Measurements from ENCODE around the gene ZNF470.

ZNF470 gene

DNA sequence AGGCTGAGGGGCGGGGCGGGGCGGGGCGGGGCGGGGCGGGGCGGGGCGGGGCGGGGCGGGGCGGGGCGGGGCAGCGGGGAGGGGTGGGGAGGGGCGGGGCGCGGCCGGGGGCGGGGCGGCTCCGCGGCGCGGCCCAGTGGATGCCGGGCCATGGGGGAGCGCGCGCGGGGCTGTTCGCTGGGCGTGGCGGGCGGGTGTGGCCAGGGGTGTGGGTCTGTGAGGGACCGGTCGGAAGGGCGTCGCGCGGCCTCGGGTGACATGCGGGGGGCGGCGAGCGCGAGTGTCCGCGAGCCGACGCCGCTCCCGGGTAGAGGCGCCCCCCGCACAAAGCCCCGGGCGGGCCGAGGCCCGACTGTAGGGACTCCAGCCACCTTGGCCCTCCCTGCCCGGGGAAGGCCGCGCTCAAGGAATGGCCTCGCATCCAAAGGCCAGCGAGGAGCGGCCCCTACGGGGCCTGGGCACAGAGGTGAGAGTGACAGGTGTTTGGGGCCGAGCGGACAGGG, 28.5 kb upstream of the ZNF470 start, which contains the start of gene ZFP28:
Gene ZFP28, plus strand, starts transcription at position 188 of the 503 bp plus-strand sequence. Its CDS starts 71 bp downstream, at position 259.
- Histone ChIP-seq H2AFZ (ENCODE audit: low read depth, low read length) (no peak within 1 kb of the TSS), H3K4me3 (ENCODE audit: low read length) (no peak within 1 kb of the TSS), H3K27ac (ENCODE audit: low read length) (no peak within 1 kb of the TSS), H3K9ac (ENCODE audit: low read length) (no peak within 1 kb of the TSS), H3K36me3 (replicated peaks; ENCODE audit: low read depth, low read length) (no peaks in the 10 kb centered on the region), H3K9me3 (ENCODE audit: insufficient read depth, low read length) (peaks cover 4% of the 10 kb centered on the region), H3K79me2 (ENCODE audit: low read length) (no peaks in the 10 kb centered on the region), H3K27me3 (ENCODE audit: low read depth, low read length) (no peaks in the 10 kb centered on the region), H4K20me1 (ENCODE audit: insufficient read depth, low read length) (no peaks in the 10 kb centered on the region), H3K4me1 (ENCODE audit: low read length) (no peaks in the 10 kb centered on the region), H3K4me2 (ENCODE audit: low read length) (no peak within 1 kb of the TSS)
- TF ChIP-seq EZH2phosphoT487 (IDR thresholded peaks at IDR 0.05; ENCODE audit: low read depth) (no peak), CTCF (IDR thresholded peaks at IDR 0.05; ENCODE audit: low read depth, low read length) (no peak)

- H3K9ac ChIP-seq (ENCODE audit: low read length): no peak overlapping the region
- TF ChIP-seq EZH2phosphoT487 (IDR thresholded peaks at IDR 0.05; ENCODE audit: low read depth): no peak
- TF ChIP-seq CTCF (IDR thresholded peaks at IDR 0.05; ENCODE audit: low read depth, low read length): no peak
- H3K36me3 ChIP-seq (replicated peaks; ENCODE audit: low read depth, low read length): no peaks in the 10 kb centered on the region
- H3K4me2 ChIP-seq (ENCODE audit: low read length): no peak overlapping the region
- no peaks in the 10 kb centered on the region for H3K27me3 ChIP-seq (ENCODE audit: low read depth, low read length)
- H3K4me1 ChIP-seq (ENCODE audit: low read length): no peaks in the 10 kb centered on the region
- H3K9me3 ChIP-seq (ENCODE audit: insufficient read depth, low read length): peaks cover 14% of the 10 kb centered on the region; the same call in 1 of the 2 replicates
- H3K4me3 ChIP-seq (ENCODE audit: low read length): no peak overlapping the region
- no peak overlapping the region for H3K27ac ChIP-seq (ENCODE audit: low read length)
- H4K20me1 ChIP-seq (ENCODE audit: insufficient read depth, low read length): no peaks in the 10 kb centered on the region
- no peak overlapping the region for H2AFZ ChIP-seq (ENCODE audit: low read depth, low read length)
- H3K79me2 ChIP-seq (ENCODE audit: low read length): no peaks in the 10 kb centered on the region
Observed at GRCh38 chr19:56543776-56544175, 23.5 kb upstream of the ZNF470 start.

- Histone ChIP-seq H3K36me3 (replicated peaks; ENCODE audit: low read depth, low read length) (no peaks in the 10 kb centered on the region), H3K4me1 (ENCODE audit: low read length) (no peaks in the 10 kb centered on the region), H3K4me2 (ENCODE audit: low read length) (no peak overlapping the region), H3K27me3 (ENCODE audit: low read depth, low read length) (no peaks in the 10 kb centered on the region), H3K27ac (ENCODE audit: low read length) (no peak overlapping the region), H3K79me2 (ENCODE audit: low read length) (no peaks in the 10 kb centered on the region), H2AFZ (ENCODE audit: low read depth, low read length) (no peak overlapping the region), H4K20me1 (ENCODE audit: insufficient read depth, low read length) (no peaks in the 10 kb centered on the region), H3K9me3 (ENCODE audit: insufficient read depth, low read length) (peaks cover 14% of the 10 kb centered on the region; the same call in 1 of the 2 replicates), H3K9ac (ENCODE audit: low read length) (no peak overlapping the region), H3K4me3 (ENCODE audit: low read length) (no peak overlapping the region)
- TF ChIP-seq CTCF (IDR thresholded peaks at IDR 0.05; ENCODE audit: low read depth, low read length) (no peak), EZH2phosphoT487 (IDR thresholded peaks at IDR 0.05; ENCODE audit: low read depth) (no peak)
Observed at GRCh38 chr19:56547535-56547934, 19.7 kb upstream of the ZNF470 start.

GRCh38 chr19:56554272-56554869, 12.9 kb upstream of the ZNF470 start:
- H3K4me2 ChIP-seq (ENCODE audit: low read length): no peak overlapping the region
- no peak overlapping the region for H3K4me3 ChIP-seq (ENCODE audit: low read length)
- H3K9ac ChIP-seq (ENCODE audit: low read length): no peak overlapping the region
- H3K27me3 ChIP-seq (ENCODE audit: low read depth, low read length): no peaks in the 10 kb centered on the region
- H3K79me2 ChIP-seq (ENCODE audit: low read length): no peaks in the 10 kb centered on the region
- H4K20me1 ChIP-seq (ENCODE audit: insufficient read depth, low read length): no peaks in the 10 kb centered on the region
- no peak overlapping the region for H2AFZ ChIP-seq (ENCODE audit: low read depth, low read length)
- no peak for TF ChIP-seq EZH2phosphoT487 (IDR thresholded peaks at IDR 0.05; ENCODE audit: low read depth)
- TF ChIP-seq CTCF (IDR thresholded peaks at IDR 0.05; ENCODE audit: low read depth, low read length): no peak
- H3K36me3 ChIP-seq (replicated peaks; ENCODE audit: low read depth, low read length): no peaks in the 10 kb centered on the region
- peaks cover 20% of the 10 kb centered on the region; the same call in 1 of the 2 replicates for H3K9me3 ChIP-seq (ENCODE audit: insufficient read depth, low read length)
- H3K4me1 ChIP-seq (ENCODE audit: low read length): no peaks in the 10 kb centered on the region
- H3K27ac ChIP-seq (ENCODE audit: low read length): no peak overlapping the region

All from OCI-LY3 (cell line).